PC-3 (cell line): ENCODE data around the gene VASP. TPM values are rescaled to one million over a fixed set of nuclear protein-coding genes. Genes with fewer than 3 reads are reported as not detected.

Experiments
- ATAC-seq: fragments of 200-7000 bp; cut with Tn5 transposase; 2 replicates; pipeline ENCODE4 v1.9.1; 2020; ENCODE audit warnings: mild to moderate bottlenecking, moderate library complexity
- BruUV-seq: library from RNA; stranded (reverse); fragments of 400-500 nt; replicated peaks from 2 replicates; lab custom pipeline; 2021; lab: Mats Ljungman, UMichigan
- CTCF ChIA-PET: fragments of 300-600 bp; sonication (Branson Sonifier 250); formaldehyde crosslinking; loops from one replicate; lab custom pipeline; 2022; ENCODE audit warnings: antibody characterized with exemption; lab: Charles Lee
- POLR2A ChIA-PET: fragments of 300-600 bp; sonication (Branson Sonifier 250); formaldehyde crosslinking; loops from one replicate; lab custom pipeline; 2022; ENCODE audit warnings: antibody characterized with exemption; ENCODE audit not compliant: unreplicated experiment; lab: Charles Lee
- DNase-seq: peaks from one replicate; pipeline ENCODE4 v3.0.0-alpha.2; 2015
- H2AFZ ChIP-seq: fragments of 300-600 bp; sonication (generic); 2 replicates; pipeline ENCODE4 v1.6.0; 2016; ENCODE audit warnings: antibody characterized with exemption, low read length
- H3F3A ChIP-seq: fragments of 300-600 bp; sonication (generic); one replicate; pipeline ENCODE4 v1.6.0; 2017; ENCODE audit warnings: antibody characterized with exemption, low read length, control low read depth, mild to moderate bottlenecking; ENCODE audit not compliant: unreplicated experiment
- H3K27ac ChIP-seq: fragments of 300-600 bp; sonication (generic); 2 replicates; pipeline ENCODE4 v1.5.1; 2016; ENCODE audit warnings: mild to moderate bottlenecking, low read length
- H3K27me3 ChIP-seq: fragments of 300-600 bp; sonication (generic); 2 replicates; pipeline ENCODE4 v1.6.1; 2016; ENCODE audit warnings: low read length, mixed read lengths
- H3K36me3 ChIP-seq: fragments of 300-600 bp; sonication (generic); 2 replicates; pipeline ENCODE4 v1.6.1; 2016; ENCODE audit warnings: low read depth, mixed run types, low read length, mixed read lengths
- H3K4me1 ChIP-seq: fragments of 300-600 bp; sonication (generic); 2 replicates; pipeline ENCODE4 v1.5.1; 2016; ENCODE audit warnings: low read length; ENCODE audit not compliant: insufficient read depth
- H3K4me2 ChIP-seq: fragments of 300-600 bp; sonication (generic); 2 replicates; pipeline ENCODE4 v1.6.0; 2016; ENCODE audit warnings: low read length
- H3K4me3 ChIP-seq: fragments of 300-600 bp; sonication (generic); 2 replicates; pipeline ENCODE4 v1.5.1; 2016; ENCODE audit warnings: mild to moderate bottlenecking, low read length, mixed read lengths
- H3K79me2 ChIP-seq: fragments of 300-600 bp; sonication (generic); 2 replicates; pipeline ENCODE4 v1.6.1; 2017; ENCODE audit warnings: low read length, mixed read lengths
- H3K9ac ChIP-seq: fragments of 300-600 bp; sonication (generic); 2 replicates; pipeline ENCODE4 v1.6.0; 2016; ENCODE audit warnings: mild to moderate bottlenecking, low read length
- H3K9me2 ChIP-seq: fragments of 300-600 bp; sonication (generic); replicated peaks from 2 replicates; pipeline ENCODE4 v1.6.1; 2016; ENCODE audit warnings: mixed run types, low read length, mixed read lengths
- H3K9me3 ChIP-seq: fragments of 300-600 bp; sonication (generic); 2 replicates; pipeline ENCODE4 v1.6.1; 2016; ENCODE audit warnings: low read length, mixed read lengths
- H4K20me1 ChIP-seq: fragments of 300-600 bp; sonication (generic); 2 replicates; pipeline ENCODE4 v1.6.1; 2016; ENCODE audit warnings: low read length, mixed read lengths
- CTCF ChIP-seq: fragments of 300-600 bp; sonication (generic); conservative IDR thresholded peaks from 2 replicates; pipeline ENCODE4 v1.5.1; 2017; ENCODE audit warnings: antibody characterized with exemption, low read depth, mild to moderate bottlenecking, low read length
- EZH2 ChIP-seq: fragments of 300-600 bp; sonication (generic); IDR thresholded peaks from one replicate; pipeline ENCODE4 v1.6.1; 2017; ENCODE audit warnings: antibody characterized with exemption, mild to moderate bottlenecking, low read length; ENCODE audit not compliant: unreplicated experiment
- EZH2phosphoT487 ChIP-seq: fragments of 300-600 bp; sonication (generic); IDR thresholded peaks from 2 replicates; pipeline ENCODE4 v1.6.1; 2018; ENCODE audit warnings: mild to moderate bottlenecking, antibody characterized with exemption, low read length, borderline replicate concordance
- intact Hi-C: fragments of 100-400 bp; cut with micrococcal nuclease; formaldehyde crosslinking; loops from 2 replicates; pipeline ENCODE4 v1.9.0; 2023
- total RNA-seq: library from RNA; depleted of rRNA; stranded (reverse); fragments of >200 nt; gene quantifications from 2 replicates; pipeline ENCODE4 v1.2.3, GENCODE V29; 2014

VASP gene
- total RNA-seq, 1 experiment from 2014 or later: 120 TPM

- DNase-seq (no peak), ATAC-seq (no peak)
- Histone ChIP-seq H3K27ac (no peak overlapping the region), H3K9me2 (no peaks in the 10 kb centered on the region), H3K9me3 (no peaks in the 10 kb centered on the region), H3K4me2 (no peak overlapping the region), H3F3A (no peaks in the 10 kb centered on the region), H3K4me1 (peaks cover 11% of the 10 kb centered on the region), H4K20me1 (peaks cover 33% of the 10 kb centered on the region), H2AFZ (no peak overlapping the region), H3K4me3 (no peak overlapping the region), H3K27me3 (no peaks in the 10 kb centered on the region), H3K79me2 (peaks cover 16% of the 10 kb centered on the region), H3K9ac (no peak overlapping the region), H3K36me3 (no peaks in the 10 kb centered on the region)
- no peak for TF ChIP-seq EZH2phosphoT487
- TF ChIP-seq EZH2: no peak
- no peak for TF ChIP-seq CTCF
- no TSS peak for BruUV-seq
- POLR2A ChIA-PET: interaction anchor here (0.7 kb wide), 1 partner anchor 21 kb away, joined by 4 read pairs; no protein-coding TSS in a partner anchor
- CTCF ChIA-PET: no interaction called here
- intact Hi-C loops: no loop called here
Measured at GRCh38 chr19:45472563-45473366, 34.5 kb upstream of the VASP start.

- intact Hi-C loops: no loop called here
Measured at GRCh38 chr19:45473367-45473681, 34.0 kb upstream of the VASP start.

More at GRCh38 chr19:45473367-45473681, 34.0 kb upstream of the VASP start:
- Histone ChIP-seq H3F3A (no peaks in the 10 kb centered on the region), H3K4me3 (no peak overlapping the region), H3K9me3 (no peaks in the 10 kb centered on the region), H3K27me3 (no peaks in the 10 kb centered on the region), H4K20me1 (peaks cover 29% of the 10 kb centered on the region), H3K27ac (no peak overlapping the region), H3K9me2 (no peaks in the 10 kb centered on the region), H3K9ac (no peak overlapping the region), H3K36me3 (no peaks in the 10 kb centered on the region), H3K4me1 (peaks cover 11% of the 10 kb centered on the region), H3K4me2 (no peak overlapping the region), H3K79me2 (peaks cover 12% of the 10 kb centered on the region), H2AFZ (no peak overlapping the region)
- TF ChIP-seq EZH2 (no peak), EZH2phosphoT487 (no peak), CTCF (no peak)
- BruUV-seq: no TSS peak
- ChIA-PET CTCF (interaction anchor here (0.6 kb wide), 1 partner anchor 89 kb away, joined by 3 read pairs; no protein-coding TSS in a partner anchor), POLR2A (interaction anchor here (0.7 kb wide), 1 partner anchor 22 kb away, joined by 4 read pairs; no protein-coding TSS in a partner anchor)
- ATAC-seq (no peak), DNase-seq (no peak)
